Panc1 (cell line): ENCODE results near the gene FAM13C.

Source experiments
- CTCF ChIP-seq: fragments of 450-650 bp; IDR thresholded peaks from 2 replicates; pipeline ENCODE4 v1.5.1; 2017; ENCODE audit warnings: mild to moderate bottlenecking
- POLR2AphosphoS5 ChIP-seq: IDR thresholded peaks from 2 replicates; pipeline ENCODE4 v1.6.1; 2012; ENCODE audit warnings: mild to moderate bottlenecking, low read depth, low read length, moderate library complexity

GRCh38 chr10:59362959-59363381 lies 621 bp upstream of the FAM13C start:
- TF ChIP-seq CTCF (no peak), POLR2AphosphoS5 (no peak)
